Neuronal stem cell (in vitro differentiated cells): ENCODE data around the gene MACF1.
"Not testable (repeated sequence)": the region's sequence is repeated elsewhere in the genome, so short reads cannot be mapped to it uniquely, and the experiment has no call there.

Experiments used
- DNase-seq: peaks from one replicate; pipeline ENCODE4 v3.0.0-alpha.2; 2013; ENCODE audit warnings: low spot score
- H2AFZ ChIP-seq: one replicate; pipeline ENCODE4 v1.6.1; 2013; ENCODE audit warnings: mild to moderate bottlenecking, low read length, inconsistent platforms
- H2AK5ac ChIP-seq: 2 replicates; pipeline ENCODE4 v1.6.1; 2013; ENCODE audit warnings: low read depth, mild to moderate bottlenecking, inconsistent platforms, low read length, moderate library complexity, mixed read lengths
- H2BK120ac ChIP-seq: 2 replicates; pipeline ENCODE4 v1.6.1; 2013; ENCODE audit warnings: low read depth, mild to moderate bottlenecking, inconsistent platforms, low read length, moderate library complexity, mixed read lengths
- H2BK12ac ChIP-seq: one replicate; pipeline ENCODE4 v1.6.1; 2013; ENCODE audit warnings: low read length, inconsistent platforms
- H2BK15ac ChIP-seq: 2 replicates; pipeline ENCODE4 v1.6.1; 2013; ENCODE audit warnings: mild to moderate bottlenecking, low read length, inconsistent platforms, mixed read lengths
- H2BK5ac ChIP-seq: one replicate; pipeline ENCODE4 v1.6.1; 2013; ENCODE audit warnings: inconsistent platforms, mild to moderate bottlenecking, low read length, moderate library complexity
- H3K14ac ChIP-seq: one replicate; pipeline ENCODE4 v1.6.1; 2013; ENCODE audit warnings: low read length, inconsistent platforms
- H3K18ac ChIP-seq: 2 replicates; pipeline ENCODE4 v1.6.1; 2013; ENCODE audit warnings: low read length, inconsistent platforms
- H3K23ac ChIP-seq: 2 replicates; pipeline ENCODE4 v1.6.1; 2013; ENCODE audit warnings: low read depth, mild to moderate bottlenecking, mixed read lengths, low read length, inconsistent platforms; ENCODE audit not compliant: poor library complexity
- H3K27ac ChIP-seq: replicated peaks from 3 replicates; pipeline ENCODE4 v1.5.1; 2013; ENCODE audit warnings: low read length, inconsistent platforms
- H3K27me3 ChIP-seq, 3 experiments: 2 replicates each; pipeline ENCODE4 v1.6.1; 2013; ENCODE audit warnings: low read length in 3 of 3, mild to moderate bottlenecking in 2 of 3, inconsistent platforms in 1 of 3, low read depth in 1 of 3, mixed read lengths in 1 of 3, moderate library complexity in 1 of 3; ENCODE audit not compliant: control insufficient read depth in 3 of 3, insufficient read depth in 3 of 3
- H3K36me3 ChIP-seq, 2 donors: replicated peaks in 1 of 2; 2 replicates each; pipeline ENCODE4 v1.6.1; 2013; ENCODE audit warnings: low read length in 2 of 2; ENCODE audit not compliant: control insufficient read depth in 2 of 2, insufficient read depth in 2 of 2
- H3K4ac ChIP-seq: 2 replicates; pipeline ENCODE4 v1.6.1; 2013; ENCODE audit warnings: inconsistent platforms, mild to moderate bottlenecking, low read length, moderate library complexity
- H3K4me1 ChIP-seq, 2 donors: 1 replicate in 1 of 2; 2 replicates in 1 of 2; pipeline ENCODE4 v1.6.1; 2013; ENCODE audit warnings: low read length in 2 of 2, low read depth in 1 of 2; ENCODE audit not compliant: control insufficient read depth in 2 of 2, insufficient read depth in 1 of 2
- H3K4me2 ChIP-seq: one replicate; pipeline ENCODE4 v1.6.1; 2013; ENCODE audit warnings: mild to moderate bottlenecking, low read length, inconsistent platforms; ENCODE audit not compliant: insufficient read depth, poor library complexity, severe bottlenecking
- H3K4me3 ChIP-seq, 2 donors: 2 replicates each; pipeline ENCODE4 v1.5.1; 2013; ENCODE audit warnings: low read length in 2 of 2, mild to moderate bottlenecking in 2 of 2, inconsistent platforms in 1 of 2, moderate library complexity in 1 of 2
- H3K79me1 ChIP-seq: one replicate; pipeline ENCODE4 v1.6.1; 2013; ENCODE audit warnings: low read depth, mild to moderate bottlenecking, inconsistent platforms, low read length, moderate library complexity
- H3K9ac ChIP-seq: one replicate; pipeline ENCODE4 v1.6.1; 2013; ENCODE audit warnings: mild to moderate bottlenecking, low read depth, low read length, inconsistent platforms; ENCODE audit not compliant: poor library complexity
- H3K9me3 ChIP-seq, 2 donors: replicated peaks in 1 of 2; 2 replicates each; pipeline versions ENCODE3 to v1.6.1; 2013; ENCODE audit warnings: low read length in 2 of 2, mild to moderate bottlenecking in 2 of 2, inconsistent platforms in 1 of 2, low read depth in 1 of 2, mixed read lengths in 1 of 2, moderate library complexity in 1 of 2; ENCODE audit not compliant: control insufficient read depth in 2 of 2, insufficient read depth in 1 of 2
- H4K8ac ChIP-seq: one replicate; pipeline ENCODE4 v1.6.1; 2013; ENCODE audit warnings: low read depth, mild to moderate bottlenecking, inconsistent platforms, low read length, moderate library complexity
- H4K91ac ChIP-seq: one replicate; pipeline ENCODE4 v1.6.1; 2013; ENCODE audit warnings: low read length, low read depth, mild to moderate bottlenecking, inconsistent platforms; ENCODE audit not compliant: poor library complexity
- WGBS, 2 donors: extraction: QIAGEN DNeasy Blood & Tissue Kit; methylation state at CpG; one replicate each; pipeline ENCODE4 v1.1.7; 2013; ENCODE audit warnings: missing lambda C conversion rate in 2 of 2, mixed read lengths in 1 of 2; ENCODE audit not compliant: insufficient read length in 2 of 2, insufficient replicate concordance in 1 of 2; ENCODE audit errors: extremely low coverage in 2 of 2; 5-methylcytosine and 5-hydroxymethylcytosine counted together

Gene MACF1

GRCh38 chr1:39524591-39525365 is 320.3 kb downstream of the MACF1 start:
- Histone ChIP-seq H3K27me3 (no peaks in the 10 kb centered on the region), H3K4me2 (no peak overlapping the region), H3K9ac (no peak overlapping the region), H3K18ac (peak overlapping the region; percentile 28), H2AFZ (no peak overlapping the region), H3K4me3 (no peak overlapping the region), H2AK5ac (no peak overlapping the region), H3K9me3 (no peaks in the 10 kb centered on the region), H2BK15ac (no peak overlapping the region), H3K79me1 (peaks cover 2% of the 10 kb centered on the region), H3K23ac (no peak overlapping the region), H3K36me3 (peaks cover 8 to 31% of the 10 kb centered on the region in 2 donors), H2BK5ac (peak overlapping the region; percentile 66), H3K27ac (no peak overlapping the region), H3K4me1 (no peaks in the 10 kb centered on the region), H2BK120ac (no peak overlapping the region), H4K8ac (peak overlapping the region; percentile 17), H3K14ac (no peak overlapping the region), H2BK12ac (no peak overlapping the region), H3K4ac (no peak overlapping the region), H4K91ac (no peak overlapping the region)
- WGBS, 2 donors, result no CpG with 5 or more reads among the region's 15 CpGs
- no peak for DNase-seq

GRCh38 chr1:39525366-39526165 is 321.1 kb downstream of the MACF1 start:
- Histone ChIP-seq H3K4me3 (no peak overlapping the region), H4K8ac (no peak overlapping the region), H2BK12ac (no peak overlapping the region), H2AK5ac (no peak overlapping the region), H3K36me3 (peaks cover 12 to 37% of the 10 kb centered on the region in 2 donors), H3K9me3 (no peaks in the 10 kb centered on the region), H3K9ac (no peak overlapping the region), H3K79me1 (peaks cover 2% of the 10 kb centered on the region), H2AFZ (no peak overlapping the region), H2BK120ac (no peak overlapping the region), H3K4me2 (no peak overlapping the region), H3K27ac (no peak overlapping the region), H2BK5ac (no peak overlapping the region), H3K23ac (no peak overlapping the region), H3K18ac (no peak overlapping the region), H3K4me1 (no peaks in the 10 kb centered on the region), H3K4ac (no peak overlapping the region), H3K14ac (no peak overlapping the region), H2BK15ac (no peak overlapping the region), H3K27me3 (no peaks in the 10 kb centered on the region), H4K91ac (no peak overlapping the region)
- no CpG with 5 or more reads among the region's 17 CpGs for WGBS, 2 donors
- DNase-seq, result no peak

GRCh38 chr1:39526466-39527189 is 322.1 kb downstream of the MACF1 start:
- Histone ChIP-seq H3K4me3 (no peak overlapping the region), H2BK120ac (no peak overlapping the region), H3K9me3 (no peaks in the 10 kb centered on the region), H3K18ac (no peak overlapping the region), H3K23ac (no peak overlapping the region), H3K14ac (no peak overlapping the region), H2BK5ac (no peak overlapping the region), H2BK12ac (no peak overlapping the region), H3K4ac (no peak overlapping the region), H2AFZ (no peak overlapping the region), H3K4me2 (no peak overlapping the region), H2BK15ac (no peak overlapping the region), H3K4me1 (no peaks in the 10 kb centered on the region), H3K27ac (no peak overlapping the region), H2AK5ac (no peak overlapping the region), H4K8ac (no peak overlapping the region), H3K9ac (no peak overlapping the region), H3K36me3 (peaks cover 15 to 46% of the 10 kb centered on the region in 2 donors), H3K27me3 (no peaks in the 10 kb centered on the region), H4K91ac (no peak overlapping the region), H3K79me1 (peaks cover 2% of the 10 kb centered on the region)
- no peak for DNase-seq
- WGBS, 2 donors, result no CpG with 5 or more reads among the region's 11 CpGs

GRCh38 chr1:39527190-39527579 is 322.7 kb downstream of the MACF1 start:
- not testable (repeated sequence) for H2BK12ac ChIP-seq, H3K27me3 ChIP-seq, H3K18ac ChIP-seq, H4K8ac ChIP-seq, H2BK15ac ChIP-seq, H3K14ac ChIP-seq, H3K4me1 ChIP-seq, H3K9me3 ChIP-seq, H2AK5ac ChIP-seq, H3K4ac ChIP-seq, H2BK120ac ChIP-seq, H3K4me2 ChIP-seq, H3K27ac ChIP-seq, H3K4me3 ChIP-seq, H4K91ac ChIP-seq, H2AFZ ChIP-seq, DNase-seq, H3K23ac ChIP-seq, H3K9ac ChIP-seq, H2BK5ac ChIP-seq, H3K79me1 ChIP-seq
- peaks cover 15 to 52% of the 10 kb centered on the region in 2 donors for H3K36me3 ChIP-seq
- no CpG with 5 or more reads among the region's 8 CpGs for WGBS, 2 donors
